Measurements from ENCODE around the gene RAD9B.

DNA sequence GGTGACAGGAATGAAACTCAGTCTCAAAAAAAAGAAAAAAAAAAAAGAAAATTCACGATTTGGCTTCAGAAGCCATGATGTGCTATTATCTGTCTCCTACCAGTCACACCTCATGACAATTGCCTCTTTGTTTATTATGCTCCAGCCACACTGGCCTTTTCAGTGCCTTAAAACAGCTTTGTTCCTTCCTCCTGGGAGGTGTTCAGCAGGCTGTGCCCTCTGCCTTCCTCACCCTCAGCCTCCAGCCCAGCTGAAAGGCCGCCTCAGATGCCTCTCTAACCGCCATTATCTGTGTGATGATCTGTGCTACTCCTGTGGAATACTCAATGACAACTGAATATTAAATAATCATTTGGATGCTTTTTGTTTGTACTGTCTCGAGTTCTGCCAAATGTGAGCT is 43.4 kb upstream of the RAD9B start:
- TF ChIP-seq HDAC2 (CRISPR knock-in tag; IDR thresholded peaks at IDR 0.05), result no peak
- TF ChIP-seq ZNF841 (CRISPR knock-in tag; IDR thresholded peaks at IDR 0.05; ENCODE audit: borderline replicate concordance), result no peak
- no peak for TF ChIP-seq ZNF431 (CRISPR knock-in tag; IDR thresholded peaks at IDR 0.05; ENCODE audit: borderline replicate concordance, low read depth)

Measured in HepG2 (cell line).